Activated naive CD4-positive, alpha-beta T cell treated with anti-CD3 and anti-CD28 coated beads, Interleukin-2, amount 50 U/mL, for 72 hours (primary cell): ENCODE results near the gene GJA4. TPM values are rescaled to one million over a fixed set of nuclear protein-coding genes. Genes with fewer than 3 reads are reported as not detected.
A peak's percentile ranks its signal among the peaks of the same experiment; 100 is the strongest.

Experiments used
- ATAC-seq, 2 donors: fragments of 150-1000 bp; cut with Tn5 transposase; 2 replicates each; pipeline ENCODE4 v1.10.0; 2021; ENCODE audit warnings: mild to moderate bottlenecking in 2 of 2, moderate library complexity in 2 of 2
- DNase-seq, 2 donors: peaks; one replicate each; pipeline ENCODE4 v3.0.0; 2021 to 2022; ENCODE audit warnings: low spot score in 2 of 2
- H3K27ac Mint-ChIP-seq, 2 donors: one replicate each; pipeline ENCODE4 v1.8.0; 2022; ENCODE audit warnings: mild to moderate bottlenecking in 2 of 2, mixed read lengths in 2 of 2
- H3K36me3 Mint-ChIP-seq, 2 donors: one replicate each; pipeline ENCODE4 v1.8.0; 2022; ENCODE audit warnings: mixed read lengths in 2 of 2
- H3K9me3 Mint-ChIP-seq, 2 donors: one replicate each; pipeline ENCODE4 v1.8.0; 2022; ENCODE audit warnings: mixed read lengths in 2 of 2
- total RNA-seq, 2 donors: library from RNA; stranded (reverse); gene quantifications; one replicate each; pipeline ENCODE4 v1.2.3, GENCODE V29; 2022

Gene GJA4
- total RNA-seq, 2 donors from 2014 or later, result 1.4 TPM; not detected in 1

DNA sequence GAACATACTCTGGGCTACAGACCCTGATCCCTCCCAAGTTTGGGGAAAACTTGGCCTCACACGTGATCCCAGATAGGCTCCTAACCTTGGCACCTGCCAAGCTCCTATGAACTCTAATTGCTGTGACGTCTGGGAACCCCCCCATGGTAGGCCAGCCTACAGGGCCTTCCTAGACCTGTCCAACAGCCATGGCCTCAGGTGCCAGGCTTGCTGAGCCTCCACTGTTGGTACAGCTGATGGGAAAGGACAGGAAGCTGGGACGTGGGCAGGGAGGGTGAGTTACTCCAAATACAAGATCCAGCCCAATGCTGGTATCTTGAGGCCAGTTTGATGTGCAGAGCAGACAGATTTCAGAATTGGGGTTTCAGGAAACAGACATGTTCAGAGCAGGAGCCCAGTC is 47.6 kb downstream of the GJA4 start:
- no peaks in the 10 kb centered on the region for H3K9me3 Mint-ChIP-seq

DNA sequence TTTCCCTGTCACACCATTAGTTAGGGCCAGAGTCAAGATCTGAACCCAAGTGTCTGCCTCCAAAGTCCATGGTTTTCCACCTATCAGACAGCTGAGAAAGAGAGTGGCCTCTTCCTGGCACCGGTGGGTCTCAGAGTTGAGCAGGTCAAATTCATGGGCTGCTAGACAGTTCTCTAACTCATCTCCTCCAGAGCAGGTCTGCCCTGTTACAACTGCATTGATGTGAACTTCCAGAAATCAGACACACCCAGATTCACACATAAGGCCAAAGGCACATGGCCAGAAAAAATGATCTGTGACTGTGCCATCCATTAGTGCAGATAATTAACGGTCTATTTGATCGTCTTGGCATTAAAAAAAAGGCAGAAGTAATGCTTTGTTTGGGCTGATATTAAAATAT is 49.3 kb downstream of the GJA4 start:
- H3K27ac Mint-ChIP-seq, result no peak overlapping the region
- no peaks in the 10 kb centered on the region for H3K36me3 Mint-ChIP-seq
- no peaks in the 10 kb centered on the region for H3K9me3 Mint-ChIP-seq
- no peak for DNase-seq
- no peak for ATAC-seq

More for the DNA sequence above, 47.6 kb downstream of the GJA4 start:
- Mint-ChIP-seq H3K36me3 (no peaks in the 10 kb centered on the region), H3K27ac (no peak overlapping the region)
- no peak for ATAC-seq
- DNase-seq, result no peak

DNA sequence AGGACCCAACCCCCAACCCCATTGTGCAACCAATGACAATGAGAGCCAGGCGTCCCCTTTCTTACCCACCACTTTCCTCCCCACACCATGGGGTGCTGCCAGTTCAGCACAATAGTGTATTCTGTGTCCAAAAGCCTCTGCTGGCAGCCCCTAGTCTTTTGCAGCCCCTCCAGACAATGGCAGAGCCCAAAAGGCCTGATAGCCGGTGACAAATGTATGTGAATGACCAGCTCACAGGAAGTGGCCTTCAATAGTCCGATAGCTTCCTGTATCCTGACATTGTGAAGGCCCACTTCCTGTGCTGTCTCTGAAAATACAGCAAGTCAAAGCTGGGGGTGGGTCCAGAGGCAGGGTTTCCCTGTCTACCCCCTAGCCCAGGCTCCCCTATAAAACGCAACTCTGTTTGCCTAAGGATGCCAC is 50.2 kb downstream of the GJA4 start:
- peak overlapping the region in 1 of 2 donors; percentile 32 for H3K27ac Mint-ChIP-seq
- H3K36me3 Mint-ChIP-seq, result no peaks in the 10 kb centered on the region
- no peaks in the 10 kb centered on the region for H3K9me3 Mint-ChIP-seq
- no peak for DNase-seq
- ATAC-seq, result no peak

DNA sequence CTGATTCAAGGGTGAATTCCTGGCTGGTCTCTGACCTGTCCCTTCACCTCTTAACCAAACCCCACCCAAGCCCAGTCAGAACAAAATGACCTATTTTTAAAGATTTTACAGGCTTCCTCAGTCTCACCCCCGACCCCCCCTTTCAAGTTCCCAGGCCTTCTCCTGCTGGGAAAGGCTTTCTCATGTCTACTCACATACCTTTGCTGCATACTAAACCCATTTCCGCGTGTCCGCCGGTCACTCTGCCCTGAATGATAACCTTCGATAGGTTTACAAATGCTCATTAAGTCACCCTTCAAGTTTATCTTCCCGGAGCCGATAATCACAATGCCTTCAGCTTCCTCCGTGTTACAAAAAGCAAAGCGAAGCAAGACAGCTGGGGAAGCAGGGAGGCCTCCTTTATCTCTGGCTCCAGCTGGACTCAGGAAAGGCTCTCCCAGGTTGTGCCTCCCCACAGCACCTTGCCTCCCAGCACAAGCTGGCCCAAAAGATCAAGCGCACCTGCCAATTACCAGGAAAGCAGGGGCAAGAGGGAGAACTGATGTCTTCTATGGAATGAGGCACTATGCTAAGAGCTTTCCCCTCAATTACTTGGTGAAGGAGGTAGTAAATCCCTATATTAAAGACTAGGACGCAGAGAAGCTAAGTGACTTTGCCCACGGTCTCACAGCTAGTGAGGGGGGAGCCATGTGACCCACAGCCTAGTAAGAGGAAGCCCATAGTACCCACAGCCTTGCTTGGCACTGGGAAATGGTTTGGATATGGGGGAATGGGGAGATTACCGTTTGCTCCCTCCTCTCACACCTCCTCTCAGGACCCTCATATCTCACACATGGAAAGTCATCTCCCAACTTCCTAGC is 50.8 kb downstream of the GJA4 start:
- Mint-ChIP-seq H3K27ac (peak overlapping the region in 1 of 2 donors; percentile 32), H3K9me3 (no peaks in the 10 kb centered on the region), H3K36me3 (peaks cover 0 to 4% of the 10 kb centered on the region in 2 donors)
- DNase-seq (no peak), ATAC-seq (no peak)

DNA sequence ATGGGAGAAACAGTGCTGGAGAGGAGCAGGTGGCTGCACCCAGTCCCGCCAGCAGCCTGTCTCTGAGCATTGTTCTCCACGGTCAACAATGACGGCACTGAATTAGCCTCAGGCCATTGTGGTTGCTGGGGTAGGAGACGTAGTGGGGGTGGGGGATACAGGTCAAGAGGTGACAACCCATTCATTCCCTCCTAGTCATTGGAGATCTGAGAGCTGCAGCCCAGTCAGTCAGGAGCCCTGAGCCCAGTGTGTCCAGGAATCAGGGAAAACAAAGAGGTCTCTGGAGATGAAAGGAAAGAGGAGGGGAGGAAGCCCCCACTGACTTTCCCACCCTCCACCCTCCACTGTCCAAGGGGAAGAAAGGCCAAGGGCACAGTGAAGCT is 51.4 kb downstream of the GJA4 start:
- H3K36me3 Mint-ChIP-seq, result peaks cover 0 to 10% of the 10 kb centered on the region in 2 donors
- DNase-seq (no peak), ATAC-seq (no peak)
- H3K27ac Mint-ChIP-seq, result no peak overlapping the region
- no peaks in the 10 kb centered on the region for H3K9me3 Mint-ChIP-seq

Other genes starting within 250 kb of the GJA4 start
- not detected for gene GJB5, start 38.0 kb upstream of the GJA4 start, total RNA-seq
- not detected for gene GJB4, start 33.3 kb upstream of the GJA4 start, total RNA-seq
- not detected for gene GJB3, start 11.8 kb upstream of the GJA4 start, total RNA-seq
- 10 to 100 TPM; 48.7 to 49.1 TPM for gene SMIM12, start 66.8 kb downstream of the GJA4 start, total RNA-seq
- gene DLGAP3, start 136.7 kb downstream of the GJA4 start, total RNA-seq, result under 1 TPM; 0.71 to 0.84 TPM
- gene TMEM35B, start 192.3 kb downstream of the GJA4 start, total RNA-seq, result 10 to 100 TPM; 11.8 to 15.9 TPM
- 10 to 100 TPM; 15.0 to 20.9 TPM for gene ZMYM6, start 238.9 kb downstream of the GJA4 start, total RNA-seq